H7 (cell line): Measurements from ENCODE around the gene ETDC. TPM values are rescaled to one million over a fixed set of nuclear protein-coding genes. Genes with fewer than 3 reads are reported as not detected.
"Not testable (repeated sequence)": the region's sequence is repeated elsewhere in the genome, so short reads cannot be mapped to it uniquely, and the experiment has no call there.

Experiments
- DNase-seq: peaks from one replicate; pipeline ENCODE4 v3.0.0; 2012
- H3K27me3 ChIP-seq: 2 replicates; pipeline ENCODE4 v1.6.0; 2011; ENCODE audit warnings: mild to moderate bottlenecking, low read length; ENCODE audit not compliant: control insufficient read depth, insufficient read depth
- H3K36me3 ChIP-seq: replicated peaks from 2 replicates; pipeline ENCODE4 v1.5.1; 2011; ENCODE audit warnings: low read length; ENCODE audit not compliant: control insufficient read depth, insufficient read depth
- H3K4me3 ChIP-seq: 2 replicates; pipeline ENCODE4 v1.5.1; 2011; ENCODE audit warnings: low read depth, mild to moderate bottlenecking, control low read depth, low read length, moderate library complexity; ENCODE audit not compliant: insufficient read depth
- total RNA-seq: library from RNA; depleted of rRNA; stranded (reverse); fragments of >200 nt; shearing (Covaris generic); gene quantifications from 2 replicates; pipeline ENCODE4 v1.2.3, GENCODE V29; 2014; rRNA removed

Gene ETDC
- total RNA-seq, 1 experiment from 2014 or later: not detected

DNA sequence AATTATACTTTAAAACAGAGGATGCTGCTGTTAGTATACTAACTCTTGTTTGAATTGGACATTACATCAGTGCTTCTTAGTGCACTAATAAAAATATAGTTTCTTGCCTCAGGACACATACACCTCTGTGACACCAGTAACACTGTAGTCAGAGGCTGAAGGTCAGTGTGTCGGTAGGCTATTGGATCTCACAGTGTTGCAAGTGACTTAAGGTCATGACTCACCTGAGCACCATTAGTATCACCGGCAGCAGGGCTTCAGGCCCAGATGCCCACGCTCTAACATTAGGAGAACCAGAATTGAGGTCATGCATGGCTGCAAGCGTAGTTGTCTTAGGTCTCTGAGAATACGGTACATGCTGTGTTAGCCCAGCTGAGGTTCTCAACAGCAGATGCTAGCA is 15.2 kb downstream of the ETDC start:
- Histone ChIP-seq H3K4me3 (no peak overlapping the region), H3K36me3 (no peaks in the 10 kb centered on the region), H3K27me3 (peaks cover 53% of the 10 kb centered on the region; the same call in 1 of the 2 replicates)
- DNase-seq: no peak

DNA sequence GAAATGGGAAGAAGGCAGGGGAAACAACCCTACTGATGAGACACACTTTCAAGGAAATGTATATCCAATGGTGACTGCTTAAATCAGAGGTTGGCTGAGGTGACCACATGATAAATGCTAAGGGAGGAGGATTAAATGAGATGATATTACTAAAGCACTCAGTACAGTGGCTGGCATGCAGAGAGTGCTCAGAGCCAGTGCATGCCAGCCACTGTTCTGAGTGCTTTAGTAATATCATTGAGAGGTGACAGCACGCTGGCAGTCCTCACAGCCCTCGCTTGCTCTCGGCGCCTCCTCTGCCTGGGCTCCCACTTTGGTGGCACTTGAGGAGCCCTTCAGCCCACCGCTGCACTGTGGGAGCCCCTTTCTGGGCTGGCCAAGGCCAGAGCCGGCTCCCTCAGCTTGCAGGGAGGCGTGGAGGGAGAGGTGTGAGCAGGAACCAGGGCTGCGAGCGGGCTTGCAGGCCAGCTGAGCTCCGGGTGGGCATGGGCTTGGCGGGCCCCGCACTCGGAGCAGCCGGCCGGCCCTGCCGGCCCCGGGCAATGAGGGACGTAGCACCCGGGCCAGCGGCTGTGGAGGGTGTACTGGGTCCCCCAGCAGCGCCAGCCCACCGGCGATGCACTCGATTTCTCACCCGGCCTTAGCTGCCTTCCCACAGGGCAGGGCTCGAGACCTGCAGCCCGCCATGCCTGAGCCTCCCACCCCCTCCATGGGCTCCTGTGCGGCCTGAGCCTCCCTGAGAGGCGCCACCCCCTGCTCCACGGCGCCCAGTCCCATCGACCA is 15.9 kb downstream of the ETDC start:
- not testable (repeated sequence) for DNase-seq, H3K36me3 ChIP-seq, H3K4me3 ChIP-seq
- peaks cover 50% of the 10 kb centered on the region; the same call in 1 of the 2 replicates for H3K27me3 ChIP-seq

DNA sequence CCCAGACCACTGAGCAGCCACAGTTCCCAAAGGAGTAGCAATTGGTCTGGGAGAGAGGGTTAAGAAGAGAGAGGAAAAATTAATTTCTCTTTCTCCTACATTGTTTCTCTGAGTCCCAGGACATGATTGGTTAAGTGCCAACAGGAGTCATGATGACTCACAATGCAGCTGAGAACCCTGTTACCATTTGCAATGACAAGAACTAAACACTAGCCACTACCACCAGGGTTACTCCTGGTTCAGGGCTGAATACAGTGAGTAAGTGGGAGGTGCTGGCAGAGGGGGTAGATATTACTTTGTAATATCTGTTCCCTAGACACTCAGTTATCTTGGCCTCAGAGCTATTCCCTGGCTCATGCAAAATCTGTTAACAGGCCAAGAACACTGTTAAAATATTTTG is 18.0 kb downstream of the ETDC start:
- Histone ChIP-seq H3K4me3 (no peak overlapping the region), H3K36me3 (no peaks in the 10 kb centered on the region), H3K27me3 (peaks cover 44% of the 10 kb centered on the region; the same call in 1 of the 2 replicates)
- DNase-seq: no peak

DNA sequence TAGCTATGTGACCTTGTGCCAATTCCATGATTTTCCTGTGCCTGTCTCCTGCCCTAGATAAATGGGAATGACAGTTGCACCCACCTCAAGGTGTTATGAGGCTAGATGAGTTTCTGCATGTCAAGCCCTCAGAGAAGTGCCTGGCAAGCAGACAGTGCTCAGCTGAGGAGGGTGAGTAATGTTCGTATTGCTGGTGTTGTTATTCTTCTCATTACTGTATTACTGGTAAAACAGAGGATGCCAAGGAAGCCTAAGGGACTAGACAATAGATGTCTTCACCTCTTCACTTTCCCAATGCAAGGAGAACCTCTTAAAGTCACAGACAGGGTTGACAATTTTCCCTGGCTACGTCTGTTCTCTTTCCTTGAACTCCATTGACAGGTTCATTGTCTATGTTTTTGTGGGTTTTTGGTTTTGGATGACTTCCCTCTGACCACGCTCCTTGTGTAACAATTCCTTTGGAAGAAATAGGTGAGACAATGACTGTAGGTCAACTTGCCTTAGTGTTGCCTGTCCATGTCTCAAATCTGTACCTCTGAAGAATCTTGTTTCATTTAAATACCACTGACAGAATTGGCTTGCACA is 19.2 kb downstream of the ETDC start:
- Histone ChIP-seq H3K4me3 (no peak overlapping the region), H3K27me3 (peaks cover 31% of the 10 kb centered on the region; the same call in 1 of the 2 replicates), H3K36me3 (no peaks in the 10 kb centered on the region)
- DNase-seq: no peak

DNA sequence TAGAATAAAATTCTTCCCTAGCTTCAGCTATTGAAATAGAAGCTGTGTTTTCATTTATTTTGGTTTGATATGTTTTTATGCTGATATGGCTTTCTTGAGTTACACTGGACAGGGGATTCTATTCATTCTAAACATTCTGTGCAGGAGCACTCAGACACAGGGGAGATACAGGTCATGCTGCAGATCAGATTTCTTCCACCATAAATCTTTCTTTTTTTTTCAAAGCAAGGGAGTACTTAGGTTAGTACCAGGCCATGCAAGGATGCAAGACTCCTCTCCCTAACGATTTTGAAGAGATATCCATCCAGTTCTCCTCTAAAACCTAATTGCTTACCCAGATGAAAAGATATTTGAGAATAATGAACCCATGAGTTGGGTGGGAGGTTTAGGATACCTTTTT is 21.4 kb downstream of the ETDC start:
- Histone ChIP-seq H3K4me3 (no peak overlapping the region), H3K27me3 (peaks cover 20% of the 10 kb centered on the region; the same call in 1 of the 2 replicates), H3K36me3 (no peaks in the 10 kb centered on the region)
- DNase-seq: no peak

DNA sequence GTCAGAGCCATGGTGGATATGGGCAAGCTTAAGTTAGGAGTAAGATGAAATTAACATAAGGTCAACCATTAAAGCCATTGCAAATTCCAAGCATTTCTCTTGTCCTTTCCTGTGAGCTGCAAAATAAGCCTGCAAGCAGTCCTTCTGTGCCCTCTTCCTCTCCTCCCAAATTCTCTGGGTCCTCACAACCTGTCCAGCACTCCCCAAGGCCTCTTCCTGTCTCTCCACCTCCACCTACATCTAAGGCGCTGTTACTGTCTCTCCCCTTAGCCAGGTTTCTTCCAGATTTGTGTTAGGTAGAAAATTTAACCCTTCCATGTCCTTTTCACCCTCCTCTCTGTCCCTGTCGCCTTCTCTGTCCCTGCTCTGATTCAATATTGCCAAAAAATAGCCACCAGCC is 22.2 kb downstream of the ETDC start:
- no peak for DNase-seq

DNA sequence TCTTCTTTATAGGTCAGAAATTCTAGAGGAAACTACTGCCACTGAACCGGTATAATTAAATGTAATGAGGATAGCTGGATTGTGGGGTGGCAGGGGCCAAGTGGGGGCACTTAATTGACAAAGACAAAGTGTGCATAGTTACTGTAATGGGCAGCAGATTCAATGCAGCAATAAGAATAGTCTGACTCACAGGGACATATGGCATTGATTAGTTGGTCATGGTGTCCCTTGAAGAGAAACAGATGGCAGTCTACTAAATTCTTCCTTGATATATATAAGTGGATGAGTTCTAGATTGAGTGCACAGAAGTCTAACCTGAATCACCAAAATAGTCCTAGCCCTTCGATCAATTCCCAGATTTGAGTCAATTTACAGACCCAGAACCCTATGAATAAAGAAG is 31.6 kb downstream of the ETDC start:
- no peak overlapping the region for H3K4me3 ChIP-seq
- H3K36me3 ChIP-seq: no peaks in the 10 kb centered on the region; the same call in none of the 2 replicates
- no peaks in the 10 kb centered on the region; the same call in 1 of the 2 replicates for H3K27me3 ChIP-seq
- no peak for DNase-seq

More for the DNA sequence above, 22.2 kb downstream of the ETDC start:
- no peaks in the 10 kb centered on the region for H3K36me3 ChIP-seq
- peaks cover 18% of the 10 kb centered on the region; the same call in 1 of the 2 replicates for H3K27me3 ChIP-seq
- no peak overlapping the region for H3K4me3 ChIP-seq

DNA sequence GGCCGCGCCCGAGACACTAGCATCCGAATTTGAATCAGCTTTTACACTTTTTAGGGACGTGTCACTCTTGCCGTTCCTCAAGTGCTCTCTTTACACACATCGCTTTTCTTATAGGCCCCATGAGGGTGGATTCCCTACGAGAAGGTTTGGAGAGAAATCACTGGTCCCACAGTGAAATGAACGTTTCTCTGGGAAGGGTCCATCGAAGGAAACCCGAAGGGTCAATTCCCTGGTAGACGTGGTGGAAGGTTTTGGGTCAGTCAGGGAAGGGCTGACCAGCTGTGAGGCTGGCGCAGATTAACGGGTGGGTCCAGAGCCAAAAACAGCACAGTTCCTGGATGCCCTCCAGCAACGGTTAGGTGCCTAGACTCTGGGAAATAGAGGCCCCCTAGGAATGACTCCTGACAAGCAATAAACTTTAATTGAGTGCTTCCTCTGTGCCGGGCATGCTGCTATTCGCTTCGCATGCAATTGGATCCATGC is 35.9 kb downstream of the ETDC start:
- Histone ChIP-seq H3K27me3 (no peaks in the 10 kb centered on the region; the same call in 1 of the 2 replicates), H3K4me3 (peak overlapping the region; percentile 71), H3K36me3 (no peaks in the 10 kb centered on the region; the same call in none of the 2 replicates)
- DNase-seq: no peak

DNA sequence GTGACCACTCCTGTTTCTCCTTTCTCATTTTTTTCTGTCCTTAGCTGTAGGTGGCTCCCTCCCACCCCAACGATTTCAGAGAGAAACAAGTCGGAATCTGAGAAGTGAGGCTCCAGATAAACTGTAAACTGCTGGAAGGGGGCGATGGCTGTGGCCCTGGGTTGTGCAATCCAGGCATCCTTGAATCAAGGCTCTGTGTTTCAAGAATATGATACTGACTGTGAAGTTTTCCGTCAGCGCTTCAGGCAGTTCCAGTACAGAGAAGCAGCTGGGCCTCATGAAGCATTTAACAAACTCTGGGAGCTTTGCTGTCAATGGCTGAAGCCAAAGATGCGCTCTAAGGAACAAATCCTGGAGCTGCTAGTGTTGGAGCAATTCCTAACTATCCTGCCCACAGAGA is 37.7 kb downstream of the ETDC start:
- DNase-seq: no peak
- Histone ChIP-seq H3K36me3 (peaks cover 1% of the 10 kb centered on the region; the same call in 1 of the 2 replicates), H3K4me3 (no peak overlapping the region), H3K27me3 (no peaks in the 10 kb centered on the region)

DNA sequence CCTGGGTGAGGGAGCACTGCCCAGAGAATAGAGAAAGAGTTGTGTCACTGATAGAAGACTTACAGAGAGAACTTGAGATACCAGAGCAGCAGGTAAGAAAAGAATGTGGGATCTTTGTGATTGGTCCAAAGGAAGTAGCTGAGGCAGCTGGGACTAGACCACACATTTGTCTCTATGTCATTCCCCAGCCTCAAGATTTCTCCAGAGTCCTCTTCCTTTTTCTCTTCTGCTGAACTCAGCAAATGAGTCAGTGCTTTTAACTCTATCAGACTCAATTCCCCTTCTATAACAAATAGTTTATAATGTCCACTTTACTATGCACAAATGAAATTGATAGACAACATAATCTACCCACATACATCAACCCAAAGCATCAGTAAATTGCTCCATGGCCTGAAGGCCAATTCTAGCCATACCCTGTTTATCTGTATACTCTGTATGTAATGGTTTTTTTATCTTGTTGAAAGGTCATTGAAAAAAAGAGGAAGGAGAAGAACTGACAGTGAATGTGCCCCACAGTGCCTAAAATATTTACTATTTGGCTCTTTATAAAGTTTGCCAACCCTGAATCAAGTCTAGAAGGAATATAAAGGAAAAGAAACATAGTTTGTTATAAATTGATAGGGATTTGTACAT is 38.2 kb downstream of the ETDC start:
- no peak for DNase-seq
- Histone ChIP-seq H3K4me3 (no peak overlapping the region), H3K27me3 (no peaks in the 10 kb centered on the region), H3K36me3 (0 out of 2 replicates have a peak, but pooled peaks cover 1% of the 10 kb centered on the region)

DNA sequence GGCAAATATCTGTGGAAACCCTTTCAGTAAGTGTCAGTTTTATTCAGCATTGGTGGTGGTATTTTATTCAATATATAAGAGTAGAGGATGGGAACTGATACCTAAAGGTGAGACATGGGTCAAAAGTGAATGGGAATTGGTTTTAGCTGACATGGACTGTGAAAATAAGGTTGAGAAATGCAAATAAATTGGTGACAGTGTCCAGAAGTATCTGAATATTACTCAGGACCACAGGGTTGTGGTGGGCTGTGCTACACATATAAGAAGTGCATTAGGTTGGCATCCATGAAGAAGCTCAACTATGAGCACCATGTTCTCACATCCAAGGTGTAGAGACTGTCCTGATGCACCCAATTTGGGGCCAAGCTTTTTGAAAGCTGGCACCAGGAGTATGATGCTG is 45.0 kb downstream of the ETDC start:
- no peaks in the 10 kb centered on the region for H3K27me3 ChIP-seq

More for the DNA sequence above, 45.0 kb downstream of the ETDC start:
- no peak for DNase-seq
- Histone ChIP-seq H3K36me3 (0 out of 2 replicates have a peak, but pooled peaks cover 1% of the 10 kb centered on the region), H3K4me3 (no peak overlapping the region)

Other genes with a start within 250 kb of the ETDC start
- gene SMIM10L2B, start 210.8 kb upstream of the ETDC start, total RNA-seq: 9.7 and 11.3 TPM in 2 replicates
- not detected in 2 replicates for gene ETDB, start 189.0 kb upstream of the ETDC start, total RNA-seq
- gene CT55, start 138.1 kb upstream of the ETDC start, total RNA-seq: 0.10 TPM in 1 of 2 replicates, not detected in the other
- gene ETDA, start 57.4 kb upstream of the ETDC start, total RNA-seq: not detected in 2 replicates
- gene ZNF75D, start 34.6 kb downstream of the ETDC start, total RNA-seq: 4.1 and 6.5 TPM in 2 replicates
- gene ZNF449, start 35.3 kb downstream of the ETDC start, total RNA-seq: 4.6 and 8.1 TPM in 2 replicates
- 7.0 and 11.5 TPM in 2 replicates for gene SMIM10L2A, start 112.5 kb downstream of the ETDC start, total RNA-seq
- 12.4 and 18.8 TPM in 2 replicates for gene INTS6L, start 211.2 kb downstream of the ETDC start, total RNA-seq